Measurements from ENCODE around the gene SPC25. TPM values are rescaled to one million over a fixed set of nuclear protein-coding genes. Genes with fewer than 3 reads are reported as not detected.

SPC25 gene
- total and polyA plus RNA-seq, 9 of the 15 experiments (the other 6 are each of a cell fraction or from before 2014, with no cell fraction given): 44.8 to 100 (median 75.0) TPM

GRCh38 chr2:168851674-168852320 is 38.4 kb downstream of the SPC25 start (continued):
- TF ChIP-seq SMARCE1 (IDR thresholded peaks at IDR 0.05) (peak; percentile 100), RCOR1 (IDR thresholded peaks at IDR 0.05; ENCODE audit: borderline replicate concordance in 1 of 2, low read depth in 2 of 2, low read length in 2 of 2) (peak; percentile 90 to 95), GTF2A2 (tag; IDR thresholded peaks at IDR 0.05) (no peak), PTBP1 (IDR thresholded peaks at IDR 0.05; ENCODE audit: low read depth, low read length) (no peak), CGGBP1 (CRISPR knock-in tag; IDR thresholded peaks at IDR 0.05) (no peak), ZNF197 (CRISPR knock-in tag; IDR thresholded peaks at IDR 0.05; ENCODE audit: low read depth) (peak; percentile 57; the same call in 1 of the 2 replicates), GABPB1 (CRISPR knock-in tag; IDR thresholded peaks at IDR 0.05) (no peak), CREM (IDR thresholded peaks at IDR 0.05; ENCODE audit: low read depth) (peak; percentile 72; the same call in 1 of the 2 replicates), SMAD3 (CRISPR knock-in tag; conservative IDR thresholded peaks at IDR 0.05) (0 out of 2 replicates have a peak, but pooled peaks have one; percentile 13), SOX6 (IDR thresholded peaks at IDR 0.05) (peak; percentile 94), MTF1 (CRISPR knock-in tag; IDR thresholded peaks at IDR 0.05; ENCODE audit: borderline replicate concordance) (no peak), ETV6 (IDR thresholded peaks at IDR 0.05; ENCODE audit: borderline replicate concordance in 1 of 2, low read depth in 2 of 2, low read length in 1 of 2) (peak in 1 of 2 experiments; percentile 82; a peak in 2 of 4 replicates), ETV6 (CRISPR knock-in tag; IDR thresholded peaks at IDR 0.05; ENCODE audit: borderline replicate concordance) (no peak), VEZF1 (CRISPR knock-in tag; IDR thresholded peaks at IDR 0.05) (peak; percentile 64), IRF9 (tag; IDR thresholded peaks at IDR 0.05) (no peak), ETS1 (conservative IDR thresholded peaks at IDR 0.05; ENCODE audit: control insufficient read depth, low read depth, low read length) (peak; percentile 75), ZNF212 (CRISPR knock-in tag; IDR thresholded peaks at IDR 0.05) (peak; percentile 14; the same call in 1 of the 2 replicates), POLR2A (conservative IDR thresholded peaks at IDR 0.05) (no peak), NCOA2 (IDR thresholded peaks at IDR 0.05; ENCODE audit: partially characterized antibody in 2 of 2) (peak in 1 of 2 experiments; percentile 70), CC2D1A (IDR thresholded peaks at IDR 0.05) (peak; percentile 87), CBX8 (IDR thresholded peaks at IDR 0.05; ENCODE audit: borderline replicate concordance, extremely low read depth, low read depth, low read length, poor library complexity, severe bottlenecking) (no peak), LEF1 (IDR thresholded peaks at IDR 0.05) (peak; percentile 80), HLTF (IDR thresholded peaks at IDR 0.05) (peak; percentile 40; the same call in 1 of the 2 replicates)

Data from K562 (cell line).